GM21447 (cell line): Measurements from ENCODE around the gene USP34.

Experiments
- ATAC-seq: cut with Tn5 transposase; IDR thresholded peaks from one replicate; pipeline ENCODE4 v1.9.1; 2021; ENCODE audit not compliant: unreplicated experiment

USP34 gene

DNA sequence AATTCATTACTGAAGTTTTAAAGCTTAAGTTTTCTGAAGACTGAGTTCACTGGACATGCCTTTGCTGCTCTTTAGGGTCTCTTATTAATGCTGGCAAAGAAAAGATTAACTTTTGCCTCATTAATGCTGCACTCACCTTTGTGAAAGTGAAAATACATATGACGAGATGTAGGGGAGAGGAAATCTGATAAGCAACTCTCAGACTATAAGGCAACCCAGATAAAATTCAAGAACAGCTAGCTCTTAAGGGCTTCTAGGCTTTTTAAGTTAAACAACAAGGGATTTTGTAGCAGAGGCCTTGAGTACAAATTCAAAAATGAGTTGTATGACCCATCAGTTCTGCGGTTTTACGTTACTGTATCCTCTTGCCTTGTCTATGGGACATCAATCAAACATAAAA, 143.7 kb downstream of the USP34 start:
- ATAC-seq: no peak

DNA sequence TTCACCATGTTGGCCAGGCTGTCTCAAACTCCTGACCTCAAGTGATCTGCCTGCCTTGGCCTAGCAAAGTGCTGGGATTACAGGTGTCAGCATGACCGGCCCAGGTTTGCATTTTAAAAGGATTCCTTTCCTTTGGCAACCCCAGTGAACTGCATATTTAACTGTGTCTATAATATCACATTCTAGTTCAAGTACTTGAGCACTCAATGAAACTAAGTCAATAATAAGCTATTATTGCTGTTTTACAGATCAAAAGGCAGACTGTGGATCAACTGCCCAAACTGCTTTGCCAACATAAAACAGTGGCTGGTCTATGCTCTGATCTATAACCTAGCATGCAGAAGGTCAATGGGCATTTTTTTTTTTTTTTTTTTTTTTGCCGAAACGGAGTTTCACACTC, 144.5 kb downstream of the USP34 start:
- ATAC-seq: no peak

DNA sequence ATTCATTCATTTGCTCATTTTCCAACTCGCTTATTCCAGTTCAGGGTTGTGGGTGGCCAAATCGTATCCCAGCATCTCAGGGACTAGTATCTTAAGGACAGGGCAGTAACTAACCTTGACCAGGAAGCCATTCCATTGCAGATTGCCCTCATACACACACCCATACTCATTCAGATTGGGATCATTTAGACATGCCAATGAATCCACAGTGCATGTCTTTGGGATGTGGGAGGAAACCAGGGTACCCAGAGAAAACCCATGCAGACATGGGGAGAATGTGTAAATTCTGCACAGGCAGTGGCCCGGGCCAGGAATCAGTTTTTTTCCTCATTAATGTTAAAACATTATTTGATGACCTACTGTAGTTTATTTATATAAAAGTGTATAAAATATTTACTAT, 150.7 kb downstream of the USP34 start:
- ATAC-seq: no peak

DNA sequence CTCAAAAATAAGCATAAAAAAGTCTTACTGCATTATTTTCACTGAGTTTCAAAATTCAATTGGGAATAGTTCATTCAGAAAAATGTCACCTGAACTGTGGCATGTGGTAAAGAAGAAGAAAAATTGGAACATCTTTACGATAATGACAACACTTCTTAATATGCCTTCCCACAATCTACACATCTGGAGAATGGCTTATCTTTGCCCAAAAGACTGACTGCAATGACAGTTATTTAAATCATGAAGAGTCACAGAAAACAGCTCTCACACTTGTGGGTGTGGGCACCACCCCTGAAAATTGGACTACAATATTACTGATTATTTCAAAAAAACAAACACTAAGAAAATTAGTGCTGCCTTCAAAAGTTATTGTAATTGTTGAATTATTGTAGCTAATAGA, 152.3 kb downstream of the USP34 start:
- no peak for ATAC-seq

DNA sequence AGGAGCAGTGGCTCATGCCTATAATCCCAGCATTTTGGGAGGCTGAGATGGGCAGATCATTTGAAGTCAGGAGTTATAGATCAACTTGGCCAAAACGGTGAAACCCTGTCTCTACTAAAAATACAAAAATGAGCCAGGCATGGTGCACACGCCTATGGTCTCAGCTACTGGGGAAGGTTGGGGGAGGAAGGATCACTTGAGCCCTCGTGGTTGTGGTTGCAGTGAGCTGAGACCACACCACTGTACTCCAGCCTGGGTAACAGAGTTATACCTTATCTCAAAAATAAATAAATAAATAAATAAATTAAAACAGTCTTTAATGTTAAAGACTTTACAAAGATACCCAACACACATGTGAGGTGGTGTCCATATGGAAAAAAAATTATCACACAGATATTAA, 174.9 kb downstream of the USP34 start:
- ATAC-seq: no peak

DNA sequence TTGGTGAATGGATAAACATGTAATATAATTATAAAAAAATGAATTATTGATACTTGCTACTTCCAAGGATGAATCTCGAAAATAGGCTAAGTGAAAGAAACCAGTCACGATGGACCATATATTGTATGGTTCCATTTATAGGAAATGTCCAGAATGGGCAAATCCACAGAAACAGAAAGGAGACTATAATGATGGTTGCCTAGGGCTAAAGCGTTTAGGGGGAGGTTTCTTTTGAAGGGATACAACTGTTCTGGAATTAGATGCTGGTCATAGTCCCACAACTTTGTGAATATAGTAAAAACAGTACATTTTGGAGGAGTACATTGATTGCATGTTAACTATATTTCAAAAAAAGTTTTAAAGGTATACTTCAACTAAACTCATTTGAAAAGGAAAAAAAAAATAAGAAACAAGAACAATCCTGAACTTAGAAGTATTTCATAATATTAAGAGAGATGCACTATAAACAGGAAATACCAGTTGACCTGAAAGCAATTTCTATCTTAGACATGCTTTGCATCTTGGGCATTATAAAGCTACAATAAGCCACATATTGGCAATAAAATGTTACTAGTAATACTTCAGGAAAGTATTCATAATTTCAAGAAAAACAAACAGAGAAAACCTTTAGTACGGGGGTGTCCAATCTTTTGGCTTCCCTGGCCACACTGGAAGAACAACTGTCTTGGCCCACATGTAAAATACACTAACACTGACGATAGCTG, 178.9 kb downstream of the USP34 start:
- ATAC-seq: no peak

DNA sequence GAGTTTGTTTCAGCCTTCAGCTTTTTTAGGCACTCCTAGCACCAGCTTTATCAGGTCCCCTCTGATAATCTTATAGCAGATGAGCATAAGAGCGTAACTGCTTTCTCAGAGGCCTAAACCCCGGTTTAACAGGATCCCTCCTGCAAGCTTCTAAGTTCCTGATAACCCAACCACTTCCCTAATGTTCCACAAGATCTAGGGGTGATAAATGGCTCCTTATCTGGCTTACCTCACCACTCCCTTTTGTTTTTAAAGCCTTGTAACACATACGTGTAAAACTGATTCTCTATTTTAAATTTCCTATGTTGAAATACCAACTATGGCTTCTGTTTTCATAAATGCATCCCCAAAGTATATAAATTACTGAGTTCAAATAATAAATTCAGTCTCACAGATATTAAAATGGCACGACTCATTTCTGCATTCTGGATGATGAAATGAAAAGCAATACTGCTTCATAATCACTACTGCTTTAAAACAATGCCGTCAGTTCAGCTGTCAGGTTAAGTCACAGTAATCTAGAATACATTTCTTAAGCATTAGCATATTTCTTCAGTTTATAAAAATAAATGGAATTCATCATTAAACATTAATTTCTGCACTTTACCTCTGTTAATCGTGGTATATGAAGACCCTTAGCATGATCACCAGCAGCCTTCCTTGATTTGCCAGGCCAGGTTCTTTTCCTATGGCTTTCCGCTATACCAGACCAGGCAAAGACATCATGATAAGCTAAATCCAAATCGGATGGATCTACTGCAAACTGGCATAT, 182.6 kb downstream of the USP34 start:
- ATAC-seq: no peak

DNA sequence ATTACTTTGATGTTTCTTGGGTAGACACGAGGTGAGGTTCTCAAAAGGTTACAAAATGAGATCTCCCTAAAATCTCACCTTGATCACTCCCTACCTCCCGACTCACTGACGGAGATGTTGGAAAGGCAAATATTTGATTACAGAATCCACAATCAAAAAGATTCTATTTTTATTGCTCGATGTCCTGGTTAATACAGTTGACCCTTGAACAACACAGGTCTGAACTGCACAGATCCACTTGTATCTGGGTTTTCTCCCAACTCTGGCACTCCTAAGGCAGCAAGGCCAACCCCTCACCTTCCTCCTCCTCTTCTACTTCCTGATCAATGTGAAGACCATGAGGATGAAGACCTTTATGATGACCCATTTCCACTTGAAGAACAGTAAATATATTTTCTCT, 183.6 kb downstream of the USP34 start:
- no peak for ATAC-seq

DNA sequence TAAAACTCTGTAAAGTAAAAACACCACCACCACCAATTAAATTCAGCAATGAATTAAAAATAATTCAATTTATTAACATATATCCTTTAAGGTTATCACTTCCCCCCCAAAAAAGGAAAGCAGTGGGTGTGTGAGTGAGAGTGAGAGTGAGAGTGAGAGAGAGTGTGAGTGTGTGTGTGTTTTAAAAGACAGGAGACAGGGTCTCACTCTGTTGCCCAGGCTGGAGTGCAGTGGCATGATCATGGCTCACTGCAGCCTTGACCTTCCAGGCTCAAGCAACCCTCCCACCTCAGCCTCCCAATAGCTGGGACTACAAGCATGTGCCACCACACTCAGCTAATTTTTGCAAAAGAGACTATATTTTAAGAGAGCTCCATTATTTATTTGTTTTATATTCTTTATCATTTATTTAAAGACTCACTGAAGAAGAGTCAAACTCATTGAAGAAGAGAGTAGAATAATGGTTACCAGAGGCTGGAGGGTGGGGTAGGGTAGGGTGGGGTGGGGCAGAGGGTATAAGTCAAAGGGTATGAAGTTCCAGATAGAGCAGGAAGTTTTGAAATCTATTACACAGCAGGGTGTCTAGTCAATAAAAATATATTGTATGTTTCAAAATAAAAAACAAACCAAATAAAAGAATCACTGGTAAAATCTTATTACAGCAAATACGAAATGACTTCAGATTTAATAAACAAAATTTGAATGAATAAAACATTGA, 187.3 kb downstream of the USP34 start:
- ATAC-seq: no peak

DNA sequence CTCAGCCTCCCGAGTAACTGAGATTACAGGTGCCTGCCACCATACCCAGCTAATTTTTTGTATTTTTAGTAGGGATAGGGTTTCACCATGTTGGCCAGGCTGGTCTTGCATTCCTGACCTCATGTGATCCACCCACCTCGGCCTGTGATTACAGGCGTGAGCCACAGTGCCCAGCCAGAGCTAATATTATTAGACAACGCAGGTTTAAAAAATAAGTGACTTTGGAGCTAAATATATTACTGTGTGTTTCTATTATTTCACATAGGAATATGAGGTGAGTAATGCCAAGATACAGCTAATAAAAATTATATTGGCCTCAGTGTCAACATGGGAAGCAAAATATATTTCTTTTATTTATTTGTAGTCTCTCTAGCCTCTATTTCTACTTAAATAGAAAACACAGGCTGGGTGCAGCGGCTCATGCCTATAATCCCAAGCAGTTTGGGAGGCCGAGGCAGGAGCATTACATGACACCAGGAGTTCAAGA, 188.7 kb downstream of the USP34 start:
- no peak for ATAC-seq

DNA sequence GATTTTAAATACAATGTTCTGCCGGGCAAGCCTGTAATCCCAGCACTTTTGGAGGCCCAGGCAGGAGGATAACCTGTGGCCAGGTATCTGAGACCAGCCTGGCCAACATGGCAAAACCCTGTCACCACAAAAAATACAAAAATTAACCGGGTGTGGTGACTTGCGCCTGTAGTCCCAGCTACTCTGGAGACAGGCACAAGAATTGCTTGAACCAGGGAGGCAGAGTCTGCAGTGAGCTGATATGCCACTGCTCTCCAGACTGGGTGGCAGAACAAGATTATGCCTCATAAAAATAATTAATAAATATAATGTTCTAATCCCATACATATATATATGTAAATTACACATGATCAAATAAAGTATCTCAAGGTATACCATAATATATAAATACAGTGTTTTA, 189.6 kb downstream of the USP34 start:
- no peak for ATAC-seq

DNA sequence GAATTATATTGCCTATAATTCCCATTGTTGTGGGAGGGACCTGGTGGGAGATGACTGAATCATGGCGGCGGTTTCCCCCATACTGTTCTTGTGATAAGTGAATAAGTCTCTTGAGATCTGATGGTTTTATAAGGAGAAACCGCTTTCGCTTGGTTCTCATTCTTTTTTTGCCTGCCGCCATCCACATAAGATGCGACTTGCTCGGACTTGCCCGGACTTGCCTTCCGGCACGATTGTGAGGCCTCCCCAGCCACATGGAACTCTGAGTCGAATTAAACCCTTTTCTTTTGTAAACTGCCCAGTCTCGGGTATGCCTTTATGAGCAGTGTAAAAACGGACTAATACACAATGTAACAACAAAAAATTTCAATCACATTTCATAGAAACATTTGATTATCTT, 193.1 kb downstream of the USP34 start:
- ATAC-seq: no peak

DNA sequence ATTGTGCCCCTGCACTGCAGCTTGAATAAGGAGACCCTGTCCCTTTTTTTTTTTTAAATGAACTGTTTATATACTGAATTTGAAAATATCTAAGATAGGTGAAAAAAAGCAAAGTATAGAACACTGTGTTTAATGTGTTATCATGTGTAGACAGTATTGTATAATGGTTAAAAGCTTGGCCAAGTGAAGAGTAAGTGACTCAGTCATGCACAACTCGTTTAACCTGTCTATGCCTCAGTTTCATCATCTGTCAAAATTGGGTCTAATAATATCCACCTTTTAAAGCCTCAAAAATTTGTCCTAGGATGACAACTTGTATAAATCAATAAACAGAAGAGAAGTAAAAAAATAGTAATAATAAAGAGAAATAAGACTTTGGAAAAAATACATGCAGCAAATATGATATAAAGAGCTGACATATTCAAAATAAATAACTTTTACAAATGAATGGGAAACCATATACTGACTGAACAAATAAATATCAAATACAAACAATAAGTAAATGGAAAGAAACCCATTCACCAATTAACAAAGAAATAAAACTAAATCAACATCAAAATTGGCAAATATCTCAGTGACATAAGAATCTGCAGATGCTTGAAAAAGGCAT, 195.2 kb downstream of the USP34 start:
- ATAC-seq: no peak

DNA sequence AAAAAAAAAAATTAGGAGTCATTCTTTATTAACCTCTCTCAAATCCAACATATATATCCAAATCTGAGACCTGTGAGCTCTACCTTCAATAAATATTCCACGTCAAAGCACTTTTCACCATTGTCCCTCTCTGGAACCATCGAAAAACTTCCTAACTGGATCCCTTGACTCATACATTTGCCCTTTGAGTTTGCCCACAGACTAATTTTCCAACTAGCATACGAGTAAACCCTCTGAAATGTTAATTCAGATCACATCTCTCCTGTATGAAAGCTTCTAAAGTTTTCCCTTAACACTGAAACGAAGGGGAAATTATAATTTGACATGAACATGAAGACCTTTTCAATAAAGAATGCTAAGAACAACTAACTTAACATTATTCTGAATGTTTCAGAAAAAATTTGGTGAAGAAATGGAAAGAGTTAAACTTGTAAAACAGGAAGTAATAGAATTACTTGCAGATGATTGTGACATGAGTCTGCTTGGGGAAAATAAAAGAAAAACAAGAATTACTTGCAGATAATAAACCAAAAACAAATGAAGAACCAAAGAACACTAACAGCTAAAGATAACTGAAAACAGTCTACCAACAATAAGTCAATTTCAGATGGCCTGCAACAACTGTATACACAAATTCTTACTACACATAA, 198.3 kb downstream of the USP34 start:
- no peak for ATAC-seq

DNA sequence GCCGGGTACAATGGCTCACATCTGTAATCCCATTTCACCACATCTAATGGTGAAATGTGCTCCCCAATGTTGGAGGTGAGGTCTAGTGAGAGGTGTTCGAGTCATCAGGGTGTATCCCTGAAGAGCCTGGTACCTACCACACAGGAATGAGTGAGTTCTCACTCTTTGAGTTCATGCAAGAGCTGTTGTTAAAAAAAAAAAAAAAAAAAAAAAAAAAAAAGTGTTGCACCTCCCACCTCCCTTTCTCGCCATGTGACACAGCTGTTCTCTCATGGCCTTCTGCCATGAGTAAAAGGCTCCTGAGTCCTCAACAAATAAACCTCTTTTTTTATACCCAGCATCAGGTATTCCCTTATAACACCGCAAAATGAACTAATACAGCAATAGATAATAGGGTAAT, 202.6 kb downstream of the USP34 start:
- no peak for ATAC-seq

DNA sequence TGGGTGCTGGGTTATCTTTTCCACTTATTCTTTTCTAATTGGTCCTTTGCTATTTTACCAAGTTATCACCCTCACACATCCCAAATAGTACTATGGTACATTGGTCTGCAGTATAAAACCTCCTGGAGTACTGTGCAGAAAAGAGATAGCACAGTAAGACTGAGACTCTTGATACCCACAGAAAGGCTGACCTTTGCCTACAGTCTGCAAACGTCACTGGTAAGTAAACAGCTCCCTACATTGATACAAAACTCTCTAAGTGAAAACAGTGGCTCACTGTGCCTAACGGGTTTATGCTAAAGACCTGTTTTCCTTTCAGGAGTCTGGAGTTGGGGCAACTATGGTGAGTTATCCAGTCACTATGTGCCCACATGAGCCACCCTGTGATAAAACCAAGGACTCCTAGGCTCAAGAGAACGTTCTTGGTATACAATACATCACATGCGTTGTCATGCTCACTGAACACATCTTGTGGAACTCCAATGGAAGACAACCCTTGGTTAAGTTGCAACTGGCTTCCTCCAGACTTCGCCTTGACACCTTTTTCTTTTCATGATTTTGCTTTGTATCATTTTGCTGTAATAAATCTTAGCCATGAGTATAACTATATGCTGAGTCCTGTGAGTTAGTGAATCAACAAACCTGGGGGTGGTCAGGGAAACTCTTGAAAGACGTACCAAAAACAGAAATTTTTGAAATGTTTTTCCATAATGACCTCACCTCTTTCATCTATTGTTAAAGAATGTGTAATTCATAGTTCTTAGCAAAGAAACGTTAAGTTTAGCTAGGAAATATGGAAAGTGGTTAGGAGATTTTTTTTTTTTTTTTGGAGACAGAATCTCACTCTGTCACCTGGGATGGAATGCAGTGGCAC, 204.0 kb downstream of the USP34 start:
- ATAC-seq: no peak

DNA sequence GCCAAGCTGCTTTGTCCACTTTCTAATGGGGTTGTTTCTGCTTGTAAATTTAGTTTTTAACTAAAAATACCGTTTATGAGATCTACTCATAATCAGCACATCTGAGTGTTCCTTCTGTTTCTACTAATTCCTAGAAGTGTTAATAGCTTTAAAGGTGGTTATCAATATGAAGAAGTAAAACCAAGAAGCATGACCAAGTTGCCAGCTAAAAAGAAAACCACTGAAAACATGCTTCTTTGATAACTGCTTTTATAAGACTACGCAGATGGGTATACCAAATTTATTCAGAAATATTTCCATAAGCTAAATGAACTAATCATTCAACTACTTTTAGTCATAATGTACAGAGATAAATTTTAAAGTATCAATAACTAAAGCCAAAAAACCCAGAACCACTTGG, 207.1 kb downstream of the USP34 start:
- no peak for ATAC-seq

DNA sequence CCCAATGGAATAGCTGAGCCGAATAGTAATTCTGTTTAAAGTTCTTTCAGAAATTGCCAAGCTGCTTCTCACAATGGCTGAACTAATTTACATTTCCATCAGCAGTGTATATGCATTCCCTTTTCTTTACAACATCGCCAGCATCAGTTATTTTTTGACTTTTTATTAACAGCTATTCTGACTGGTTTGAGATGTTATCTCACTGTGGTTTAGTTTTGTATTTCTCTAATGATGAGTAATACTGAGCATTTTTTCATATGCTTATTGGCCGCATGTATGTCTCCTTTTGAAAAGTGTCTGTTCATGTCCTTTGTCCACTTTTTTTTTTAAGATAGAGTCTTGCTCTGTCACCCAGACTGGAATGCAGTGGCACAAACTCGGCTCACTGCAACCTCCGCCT, 208.2 kb downstream of the USP34 start:
- ATAC-seq: no peak

DNA sequence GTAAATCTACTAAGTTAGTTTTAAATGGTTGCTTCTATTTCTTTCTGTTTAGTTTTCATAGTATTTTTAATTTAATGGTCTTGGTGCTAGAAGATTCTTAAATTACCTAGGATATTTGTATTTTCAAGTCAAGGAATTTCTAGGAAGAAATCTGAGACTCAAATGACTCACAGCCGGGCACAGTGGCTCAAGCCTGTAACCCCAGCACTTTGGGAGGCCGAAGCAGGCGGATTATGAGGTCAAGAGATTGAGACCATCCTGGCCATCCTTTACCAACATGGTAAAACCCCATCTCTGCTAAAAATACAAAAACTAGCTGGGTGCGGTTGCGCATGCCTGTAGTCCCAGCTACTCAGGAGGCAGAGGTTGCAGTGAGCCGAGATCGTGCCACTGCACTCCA, 213.4 kb downstream of the USP34 start:
- ATAC-seq: no peak
